Choroid plexus epithelial cell (primary cell): ENCODE measurements around the gene EEPD1.
"Not testable (repeated sequence)": the region's sequence is repeated elsewhere in the genome, so short reads cannot be mapped to it uniquely, and the experiment has no call there.

ENCODE experiments used
- DNase-seq: peaks from one replicate; pipeline ENCODE4 v3.0.0-alpha.2; 2010; ENCODE audit warnings: low read depth
- H3K4me3 ChIP-seq: 2 replicates; pipeline ENCODE4 v1.5.1; 2011; ENCODE audit warnings: low read depth, mild to moderate bottlenecking, control low read depth, low read length, moderate library complexity
- TF ChIP-seq, protein P1 (sequence below): conservative IDR thresholded peaks from 2 replicates; pipeline ENCODE4 v1.5.1; 2011; ENCODE audit warnings: low read depth, mild to moderate bottlenecking, control low read depth, inconsistent platforms, low read length, moderate library complexity

The EEPD1 gene

GRCh38 chr7:36152756-36153570 lies at the start of gene EEPD1:
EEPD1 (plus strand) TSS chr7:36153254; CDS start chr7:36154325, 1,071 bp downstream.
- peak within 1 kb of the TSS; percentile 72 for H3K4me3 ChIP-seq
- peak; percentile 100 for DNase-seq
- TF ChIP-seq, protein P1, sequence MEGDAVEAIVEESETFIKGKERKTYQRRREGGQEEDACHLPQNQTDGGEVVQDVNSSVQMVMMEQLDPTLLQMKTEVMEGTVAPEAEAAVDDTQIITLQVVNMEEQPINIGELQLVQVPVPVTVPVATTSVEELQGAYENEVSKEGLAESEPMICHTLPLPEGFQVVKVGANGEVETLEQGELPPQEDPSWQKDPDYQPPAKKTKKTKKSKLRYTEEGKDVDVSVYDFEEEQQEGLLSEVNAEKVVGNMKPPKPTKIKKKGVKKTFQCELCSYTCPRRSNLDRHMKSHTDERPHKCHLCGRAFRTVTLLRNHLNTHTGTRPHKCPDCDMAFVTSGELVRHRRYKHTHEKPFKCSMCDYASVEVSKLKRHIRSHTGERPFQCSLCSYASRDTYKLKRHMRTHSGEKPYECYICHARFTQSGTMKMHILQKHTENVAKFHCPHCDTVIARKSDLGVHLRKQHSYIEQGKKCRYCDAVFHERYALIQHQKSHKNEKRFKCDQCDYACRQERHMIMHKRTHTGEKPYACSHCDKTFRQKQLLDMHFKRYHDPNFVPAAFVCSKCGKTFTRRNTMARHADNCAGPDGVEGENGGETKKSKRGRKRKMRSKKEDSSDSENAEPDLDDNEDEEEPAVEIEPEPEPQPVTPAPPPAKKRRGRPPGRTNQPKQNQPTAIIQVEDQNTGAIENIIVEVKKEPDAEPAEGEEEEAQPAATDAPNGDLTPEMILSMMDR, result no peak

DNA sequence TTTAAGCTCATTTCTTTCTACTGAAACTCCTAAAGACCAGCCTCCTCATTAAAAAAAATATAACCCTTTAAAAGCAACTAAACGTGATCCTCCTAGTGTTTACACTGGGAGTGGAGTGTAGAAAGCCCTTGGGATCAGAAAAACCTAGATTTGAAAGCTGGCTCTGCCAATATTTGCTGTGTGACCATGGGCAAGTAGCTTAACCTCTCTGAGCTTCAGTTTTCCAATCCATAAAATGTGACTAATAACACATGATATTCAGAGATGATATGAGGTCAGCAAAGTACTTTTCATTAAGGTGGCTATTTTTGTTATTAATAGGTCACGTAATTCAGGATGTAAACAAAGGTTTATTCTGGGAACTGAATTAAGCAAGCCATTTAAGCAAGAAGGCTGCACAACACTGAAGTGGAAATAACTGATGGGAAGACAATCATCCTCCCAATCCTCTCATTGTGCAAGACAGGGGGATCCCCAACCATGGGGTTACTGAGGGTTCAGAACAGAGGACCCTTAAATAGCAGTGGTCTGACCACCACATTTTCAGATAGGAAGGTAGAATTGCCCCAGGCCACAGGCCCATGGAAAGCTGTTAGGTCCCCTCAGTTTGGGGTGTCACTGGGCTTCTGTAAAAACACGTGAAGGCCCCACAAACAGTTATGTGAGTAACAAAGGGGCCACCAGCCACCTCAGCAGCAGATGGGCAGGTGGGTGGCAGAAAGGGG lies 49.1 kb upstream of the EEPD1 start:
- no peak for DNase-seq
- TF ChIP-seq, protein P1, result no peak
- H3K4me3 ChIP-seq, result no peak overlapping the region

GRCh38 chr7:36106972-36107908 lies 45.8 kb upstream of the EEPD1 start:
- not testable (repeated sequence) for DNase-seq, H3K4me3 ChIP-seq

GRCh38 chr7:36107926-36108631 lies 45.0 kb upstream of the EEPD1 start:
- H3K4me3 ChIP-seq, result no peak overlapping the region
- TF ChIP-seq, protein P1, result no peak
- no peak for DNase-seq

DNA sequence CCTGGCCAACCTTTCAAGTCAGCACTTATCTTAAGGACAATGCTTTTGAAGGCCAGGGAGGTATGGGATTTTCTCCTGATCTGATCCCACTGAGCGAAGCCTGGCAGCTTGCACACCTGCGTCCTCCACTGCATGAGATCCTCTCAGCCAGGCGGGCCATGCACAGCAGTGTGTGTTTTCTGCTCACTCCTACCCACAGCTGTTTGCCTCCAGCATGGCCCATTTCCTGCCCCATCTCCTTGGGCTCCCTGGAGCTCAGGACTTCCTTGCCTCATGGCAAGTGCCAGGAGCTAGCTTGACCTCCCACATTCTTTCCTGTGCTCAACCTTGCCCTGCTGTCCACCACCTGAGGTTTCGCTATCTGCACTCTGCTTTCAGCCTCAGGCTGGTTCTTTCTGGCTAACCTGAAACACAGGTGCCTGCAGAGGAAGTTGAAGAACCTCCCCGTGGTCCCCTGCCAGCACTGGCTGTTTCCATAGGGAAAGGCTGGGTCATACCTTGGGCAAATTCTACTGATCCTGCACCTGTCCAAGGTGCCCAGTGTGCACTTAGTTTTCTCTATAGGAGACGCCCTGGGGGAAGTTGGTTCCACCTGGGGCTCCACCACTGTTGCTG lies 43.9 kb upstream of the EEPD1 start:
- DNase-seq, result no peak
- TF ChIP-seq, protein P1, result no peak
- no peak overlapping the region for H3K4me3 ChIP-seq

- no peak for DNase-seq
- TF ChIP-seq, protein P1, result no peak
- no peak overlapping the region for H3K4me3 ChIP-seq
Observed at GRCh38 chr7:36110584-36110983, 42.5 kb upstream of the EEPD1 start.
